ENCODE measurements around the gene TMEM184A.

Gene TMEM184A

GRCh38 chr7:1553512-1554210, 2.3 kb downstream of the TMEM184A start:
- ChIA-PET CTCF (no interaction called here), POLR2A (no interaction called here)
- no peak overlapping the region for H3K4me3 ChIP-seq (ENCODE audit: low read depth, low read length)
- no peak for TF ChIP-seq CTCF (IDR thresholded peaks at IDR 0.05; ENCODE audit: insufficient read depth, low read length, missing control alignments)
- DNase-seq (ENCODE audit: low read depth, low spot score): no peak

- no peak for DNase-seq (ENCODE audit: low read depth, low spot score)
- no peak for TF ChIP-seq CTCF (IDR thresholded peaks at IDR 0.05; ENCODE audit: insufficient read depth, low read length, missing control alignments)
- CTCF ChIA-PET: no interaction called here
- POLR2A ChIA-PET: no interaction called here
- no peak overlapping the region for H3K4me3 ChIP-seq (ENCODE audit: low read depth, low read length)
Observed at GRCh38 chr7:1552200-1552599, 3.8 kb downstream of the TMEM184A start.

- H3K4me3 ChIP-seq (ENCODE audit: low read depth, low read length): no peak overlapping the region
- TF ChIP-seq CTCF (IDR thresholded peaks at IDR 0.05; ENCODE audit: insufficient read depth, low read length, missing control alignments): no peak
- POLR2A ChIA-PET: no interaction called here
- CTCF ChIA-PET: no interaction called here
- DNase-seq (ENCODE audit: low read depth, low spot score): no peak
Observed at GRCh38 chr7:1550846-1551155, 5.2 kb downstream of the TMEM184A start.

- TF ChIP-seq CTCF (IDR thresholded peaks at IDR 0.05; ENCODE audit: insufficient read depth, low read length, missing control alignments): no peak
- ChIA-PET POLR2A (no interaction called here), CTCF (no interaction called here)
- no peak for DNase-seq (ENCODE audit: low read depth, low spot score)
- H3K4me3 ChIP-seq (ENCODE audit: low read depth, low read length): no peak overlapping the region
Observed at GRCh38 chr7:1550005-1550845, 5.8 kb downstream of the TMEM184A start.

GRCh38 chr7:1549357-1550004, 6.5 kb downstream of the TMEM184A start:
- CTCF ChIA-PET: no interaction called here
- no peak for DNase-seq (ENCODE audit: low read depth, low spot score)
- TF ChIP-seq CTCF (IDR thresholded peaks at IDR 0.05; ENCODE audit: insufficient read depth, low read length, missing control alignments): no peak
- no peak overlapping the region for H3K4me3 ChIP-seq (ENCODE audit: low read depth, low read length)
- POLR2A ChIA-PET: no interaction called here

GRCh38 chr7:1548944-1549343, 7.1 kb downstream of the TMEM184A start:
- CTCF ChIA-PET: no interaction called here
- TF ChIP-seq CTCF (IDR thresholded peaks at IDR 0.05; ENCODE audit: insufficient read depth, low read length, missing control alignments): no peak
- no peak overlapping the region for H3K4me3 ChIP-seq (ENCODE audit: low read depth, low read length)
- POLR2A ChIA-PET: no interaction called here
- DNase-seq (ENCODE audit: low read depth, low spot score): no peak

Measured in AG04449 (cell line).